Ishikawa (cell line): ENCODE results near the gene CFAP157.

ENCODE experiments used
- CEBPB ChIP-seq: IDR thresholded peaks from 2 replicates; pipeline ENCODE4 v1.6.1; 2012
- CREB1 ChIP-seq: IDR thresholded peaks from 2 replicates; pipeline ENCODE4 v1.6.1; 2012; ENCODE audit warnings: low read depth
- EGR1 ChIP-seq: IDR thresholded peaks from 2 replicates; pipeline ENCODE4 v1.6.1; 2012
- EP300 ChIP-seq: IDR thresholded peaks from 2 replicates; pipeline ENCODE4 v1.6.1; 2012; ENCODE audit warnings: borderline replicate concordance
- FOXM1 ChIP-seq: IDR thresholded peaks from 2 replicates; pipeline ENCODE4 v1.6.1; 2012; ENCODE audit warnings: low read depth, borderline replicate concordance
- NFIC ChIP-seq: IDR thresholded peaks from 2 replicates; pipeline ENCODE4 v1.6.1; 2012
- RAD21 ChIP-seq: IDR thresholded peaks from 2 replicates; pipeline ENCODE4 v1.6.1; 2012; ENCODE audit warnings: low read depth
- TAF1 ChIP-seq: IDR thresholded peaks from 2 replicates; pipeline ENCODE4 v1.6.1; 2012; ENCODE audit warnings: low read depth, mild to moderate bottlenecking
- TCF12 ChIP-seq: IDR thresholded peaks from 2 replicates; pipeline ENCODE4 v1.6.1; 2012; ENCODE audit warnings: low read depth
- TEAD4 ChIP-seq: IDR thresholded peaks from 2 replicates; pipeline ENCODE4 v1.6.1; 2012
- YY1 ChIP-seq: IDR thresholded peaks from 2 replicates; pipeline ENCODE4 v1.6.1; 2012; ENCODE audit warnings: low read depth
- ZBTB7A ChIP-seq: IDR thresholded peaks from 2 replicates; pipeline ENCODE4 v1.6.1; 2012; ENCODE audit warnings: low read depth
- TF ChIP-seq, protein P1 (sequence below): IDR thresholded peaks from 2 replicates; pipeline ENCODE4 v1.6.1; 2012
- TF ChIP-seq, protein P2 (sequence below): IDR thresholded peaks from 2 replicates; pipeline ENCODE4 v1.6.1; 2012
- TF ChIP-seq, protein P3 (sequence below): IDR thresholded peaks from 2 replicates; pipeline ENCODE4 v1.6.1; 2012; ENCODE audit warnings: low read depth, mild to moderate bottlenecking

CFAP157 gene

DNA sequence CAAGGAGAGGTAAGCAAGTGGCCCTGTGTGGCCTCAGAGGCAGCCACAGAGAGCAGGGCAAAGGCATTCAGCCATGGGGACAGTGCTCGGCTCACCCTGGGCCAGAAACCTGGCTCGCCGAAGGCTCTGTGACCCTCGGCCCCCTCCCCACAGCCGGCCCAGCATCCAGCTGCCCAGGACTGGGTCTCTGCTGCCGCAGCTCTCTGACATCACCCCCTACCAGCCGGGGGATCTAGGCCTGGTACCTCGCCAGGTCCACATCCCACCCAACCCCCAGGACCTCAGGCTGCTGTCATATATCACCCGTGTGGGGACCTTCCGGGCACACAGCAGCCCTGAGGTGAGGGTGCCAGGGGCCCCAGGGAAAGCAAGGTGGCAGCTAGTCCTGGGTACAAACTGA, 6.1 kb downstream of the CFAP157 start:
- TF ChIP-seq ZBTB7A (no peak), EP300 (no peak), NFIC (no peak), RAD21 (no peak), YY1 (no peak), FOXM1 (no peak), TCF12 (no peak), EGR1 (no peak), CEBPB (no peak)
- TF ChIP-seq, protein P1, sequence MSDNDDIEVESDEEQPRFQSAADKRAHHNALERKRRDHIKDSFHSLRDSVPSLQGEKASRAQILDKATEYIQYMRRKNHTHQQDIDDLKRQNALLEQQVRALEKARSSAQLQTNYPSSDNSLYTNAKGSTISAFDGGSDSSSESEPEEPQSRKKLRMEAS: no peak

DNA sequence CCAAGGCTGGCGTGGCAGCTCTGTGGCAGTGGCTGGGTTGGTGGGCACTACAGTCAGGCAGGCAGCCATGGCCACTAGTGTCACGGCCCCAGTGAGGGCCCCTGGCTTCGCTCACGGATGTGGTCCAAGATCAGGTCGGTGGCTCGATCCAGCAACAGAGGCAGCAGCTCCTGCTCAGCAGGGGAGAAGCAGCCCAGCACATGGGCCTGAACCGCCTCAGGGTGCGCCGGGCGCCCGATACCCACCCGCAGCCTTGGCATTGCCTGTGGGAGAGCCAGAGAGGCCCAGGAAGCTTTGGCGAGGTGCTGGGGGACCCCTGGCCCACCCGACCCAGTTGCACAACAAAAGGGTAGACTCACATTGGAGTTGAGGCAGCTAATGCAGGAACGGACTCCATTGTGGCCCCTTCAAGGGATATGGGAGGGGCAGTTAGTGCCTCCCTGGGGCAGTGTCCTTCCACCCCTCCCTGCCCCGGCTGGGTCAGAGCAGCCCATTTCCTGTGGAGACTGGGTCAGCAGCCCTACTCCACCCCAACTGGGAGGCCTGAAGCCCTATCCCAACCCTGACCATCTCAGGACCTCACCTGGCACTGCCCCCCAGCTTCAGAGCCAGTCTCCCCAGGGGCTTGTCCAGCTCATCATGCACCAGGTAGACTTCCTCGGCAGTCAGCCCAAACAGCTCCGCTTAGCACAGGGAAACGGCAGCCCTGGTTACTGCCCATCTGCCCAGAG, 7.4 kb downstream of the CFAP157 start:
- TF ChIP-seq, protein P1: no peak
- TF ChIP-seq NFIC: no peak
- TF ChIP-seq FOXM1: no peak
- no peak for TF ChIP-seq TCF12
- no peak for TF ChIP-seq TAF1
- TF ChIP-seq, protein P2, sequence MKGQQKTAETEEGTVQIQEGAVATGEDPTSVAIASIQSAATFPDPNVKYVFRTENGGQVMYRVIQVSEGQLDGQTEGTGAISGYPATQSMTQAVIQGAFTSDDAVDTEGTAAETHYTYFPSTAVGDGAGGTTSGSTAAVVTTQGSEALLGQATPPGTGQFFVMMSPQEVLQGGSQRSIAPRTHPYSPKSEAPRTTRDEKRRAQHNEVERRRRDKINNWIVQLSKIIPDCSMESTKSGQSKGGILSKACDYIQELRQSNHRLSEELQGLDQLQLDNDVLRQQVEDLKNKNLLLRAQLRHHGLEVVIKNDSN: no peak
- TF ChIP-seq, protein P3, sequence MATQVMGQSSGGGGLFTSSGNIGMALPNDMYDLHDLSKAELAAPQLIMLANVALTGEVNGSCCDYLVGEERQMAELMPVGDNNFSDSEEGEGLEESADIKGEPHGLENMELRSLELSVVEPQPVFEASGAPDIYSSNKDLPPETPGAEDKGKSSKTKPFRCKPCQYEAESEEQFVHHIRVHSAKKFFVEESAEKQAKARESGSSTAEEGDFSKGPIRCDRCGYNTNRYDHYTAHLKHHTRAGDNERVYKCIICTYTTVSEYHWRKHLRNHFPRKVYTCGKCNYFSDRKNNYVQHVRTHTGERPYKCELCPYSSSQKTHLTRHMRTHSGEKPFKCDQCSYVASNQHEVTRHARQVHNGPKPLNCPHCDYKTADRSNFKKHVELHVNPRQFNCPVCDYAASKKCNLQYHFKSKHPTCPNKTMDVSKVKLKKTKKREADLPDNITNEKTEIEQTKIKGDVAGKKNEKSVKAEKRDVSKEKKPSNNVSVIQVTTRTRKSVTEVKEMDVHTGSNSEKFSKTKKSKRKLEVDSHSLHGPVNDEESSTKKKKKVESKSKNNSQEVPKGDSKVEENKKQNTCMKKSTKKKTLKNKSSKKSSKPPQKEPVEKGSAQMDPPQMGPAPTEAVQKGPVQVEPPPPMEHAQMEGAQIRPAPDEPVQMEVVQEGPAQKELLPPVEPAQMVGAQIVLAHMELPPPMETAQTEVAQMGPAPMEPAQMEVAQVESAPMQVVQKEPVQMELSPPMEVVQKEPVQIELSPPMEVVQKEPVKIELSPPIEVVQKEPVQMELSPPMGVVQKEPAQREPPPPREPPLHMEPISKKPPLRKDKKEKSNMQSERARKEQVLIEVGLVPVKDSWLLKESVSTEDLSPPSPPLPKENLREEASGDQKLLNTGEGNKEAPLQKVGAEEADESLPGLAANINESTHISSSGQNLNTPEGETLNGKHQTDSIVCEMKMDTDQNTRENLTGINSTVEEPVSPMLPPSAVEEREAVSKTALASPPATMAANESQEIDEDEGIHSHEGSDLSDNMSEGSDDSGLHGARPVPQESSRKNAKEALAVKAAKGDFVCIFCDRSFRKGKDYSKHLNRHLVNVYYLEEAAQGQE: no peak
- TF ChIP-seq EP300: no peak
- TF ChIP-seq CEBPB: no peak
- TF ChIP-seq RAD21: no peak
- TF ChIP-seq ZBTB7A: no peak
- no peak for TF ChIP-seq CREB1
- TF ChIP-seq TEAD4: no peak
- TF ChIP-seq EGR1: no peak
- TF ChIP-seq YY1: no peak

DNA sequence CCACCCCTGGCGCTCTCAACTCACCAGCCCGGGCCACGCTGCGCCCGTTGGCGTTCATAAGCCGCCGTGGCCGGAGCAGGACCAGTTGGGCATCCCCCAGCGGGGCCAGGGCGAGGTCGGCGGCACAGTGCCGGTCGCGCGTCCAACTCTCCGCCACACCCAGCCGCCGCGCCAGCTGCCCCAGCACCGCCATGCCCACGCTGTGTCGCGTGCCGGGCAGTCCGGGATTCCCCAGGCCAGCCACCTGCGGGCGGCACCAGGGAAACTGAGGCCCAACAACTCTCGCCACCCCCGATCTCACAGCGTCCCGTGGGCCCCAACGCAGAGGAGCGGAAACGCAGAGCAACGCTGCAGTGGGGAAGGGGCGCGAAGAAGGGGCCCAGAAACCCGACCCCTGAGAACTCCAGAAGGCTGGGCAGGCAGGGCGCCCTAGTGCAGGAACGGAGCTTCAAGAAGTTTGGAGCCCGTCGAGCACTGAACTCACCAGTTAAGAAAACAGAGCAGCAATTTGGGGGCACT, 8.2 kb downstream of the CFAP157 start:
- TF ChIP-seq CEBPB: no peak
- no peak for TF ChIP-seq TAF1
- TF ChIP-seq, protein P1: no peak
- TF ChIP-seq ZBTB7A: peak; percentile 75; the same call in 1 of the 2 replicates

DNA sequence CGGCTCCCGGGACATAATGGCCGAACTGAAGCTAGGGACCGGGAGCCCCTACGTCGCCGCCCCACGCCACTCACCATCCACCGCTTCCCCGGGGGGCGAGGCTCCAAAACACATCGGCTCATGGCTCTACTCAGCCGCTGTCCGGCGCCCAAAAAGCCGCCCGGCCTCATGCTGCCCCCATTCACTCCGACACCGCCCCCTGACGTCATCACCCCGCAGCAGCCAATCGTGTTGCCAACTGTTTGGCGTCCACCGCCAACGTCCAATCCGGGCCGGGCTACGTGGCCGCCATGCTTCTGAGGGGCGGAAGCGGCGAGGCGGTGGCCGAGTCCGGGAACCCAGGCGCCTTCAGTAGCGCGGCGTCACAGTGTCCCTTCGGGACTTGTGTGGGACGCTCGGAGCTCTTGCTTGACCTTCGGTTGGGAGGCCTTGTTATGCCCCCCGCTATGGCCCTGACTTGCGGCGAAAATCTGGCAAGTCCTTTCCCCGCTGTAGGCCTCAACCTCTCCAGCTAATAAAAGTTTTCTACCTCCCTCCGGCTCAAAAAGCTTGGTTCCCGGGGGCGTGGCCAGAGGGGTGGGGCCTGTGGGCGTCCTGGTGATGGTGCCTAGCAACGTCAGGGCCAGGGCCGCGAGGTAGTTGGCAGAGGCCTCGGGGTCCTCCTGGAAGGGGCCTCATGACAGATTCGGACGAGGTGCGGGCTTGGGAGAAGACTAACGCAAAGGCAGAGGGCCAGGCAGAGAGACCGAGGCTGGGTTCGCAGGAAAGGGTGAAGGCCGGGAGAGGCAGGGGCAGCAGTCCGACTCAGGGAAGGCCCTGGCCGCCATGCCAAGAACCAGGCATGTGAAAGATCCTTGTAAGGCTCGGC, 8.9 kb downstream of the CFAP157 start, which contains the start of the genes PTRH1 and TTC16:
Gene PTRH1, minus strand, starts transcription at position 194 of the 868 bp plus-strand sequence. Its CDS starts 24 bp downstream, at position 170.
Gene TTC16, plus strand, starts transcription at position 610 of the 868 bp plus-strand sequence. Its CDS starts 67 bp downstream, at position 677.
- TF ChIP-seq EGR1 (peak; percentile 14), TAF1 (no peak; the same call in 1 of the 2 replicates), YY1 (peak; percentile 100), CEBPB (no peak), EP300 (no peak), ZBTB7A (peak; percentile 17; the same call in 1 of the 2 replicates), TEAD4 (no peak), TCF12 (peak; percentile 51), FOXM1 (no peak), CREB1 (peak; percentile 92), RAD21 (no peak), NFIC (0 out of 2 replicates have a peak, but pooled peaks have one; percentile 7)
- TF ChIP-seq, protein P1: peak; percentile 85
- TF ChIP-seq, protein P2: no peak
- TF ChIP-seq, protein P3: no peak
